GM19193 (cell line): ENCODE data around the gene CENPC.

Experiments
- POLR2A ChIP-seq: IDR thresholded peaks from 4 replicates; pipeline ENCODE4 v1.6.1; 2011; ENCODE audit not compliant: insufficient read depth, insufficient read length; ENCODE audit errors: extremely low read depth

CENPC gene

DNA sequence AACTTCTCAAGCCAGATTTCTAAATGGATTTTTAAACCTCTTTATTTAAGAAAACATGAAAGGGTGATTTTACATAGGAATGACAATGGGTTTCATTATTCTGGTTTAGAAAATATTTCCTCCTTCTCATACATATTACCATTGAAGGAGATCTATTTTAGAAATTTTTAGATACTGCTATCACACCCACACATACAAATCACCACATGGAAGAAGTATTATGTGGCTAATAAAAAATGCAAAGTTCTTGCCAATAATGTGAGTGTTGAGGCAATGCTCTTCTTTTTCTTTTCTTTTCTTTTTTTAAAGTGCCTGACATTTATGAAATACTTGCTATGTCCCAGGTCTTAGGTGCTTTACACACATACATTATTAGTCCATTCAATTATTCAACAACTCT is 20.0 kb upstream of the CENPC start:
- TF ChIP-seq POLR2A = no peak

DNA sequence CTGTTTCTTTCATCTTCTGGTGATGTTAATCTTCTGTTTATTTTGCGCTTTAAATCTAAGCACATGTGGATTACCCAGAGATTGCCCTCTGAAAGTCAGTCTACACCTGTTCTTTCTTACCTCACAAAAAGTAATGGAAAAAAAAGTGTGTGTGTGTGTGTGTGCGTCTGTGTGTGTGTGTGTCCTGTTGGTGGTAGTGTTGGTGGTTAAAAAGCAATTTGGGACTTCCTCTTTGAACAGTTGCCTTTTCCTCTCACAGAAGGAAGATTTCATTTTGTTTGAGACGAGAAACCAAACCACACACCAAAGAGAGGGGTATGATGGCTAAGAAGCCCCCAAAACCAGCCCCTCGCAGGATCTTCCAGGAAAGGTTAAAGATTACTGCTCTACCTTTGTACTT is 13.2 kb upstream of the CENPC start, which contains the start of gene STAP1:
Gene STAP1 (plus strand): TSS at position 235 of the 400 bp plus-strand sequence. CDS start 83 bp downstream, at position 318.
- peak; percentile 30 for TF ChIP-seq POLR2A

- TF ChIP-seq POLR2A = no peak
Observed at GRCh38 chr4:67556436-67556835, 11.1 kb upstream of the CENPC start.

- no peak for TF ChIP-seq POLR2A
Observed at GRCh38 chr4:67555447-67555846, 10.1 kb upstream of the CENPC start.

- TF ChIP-seq POLR2A = no peak
Observed at GRCh38 chr4:67554096-67554495, 8.8 kb upstream of the CENPC start.

GRCh38 chr4:67550857-67551256 is 5.6 kb upstream of the CENPC start:
- TF ChIP-seq POLR2A = no peak

DNA sequence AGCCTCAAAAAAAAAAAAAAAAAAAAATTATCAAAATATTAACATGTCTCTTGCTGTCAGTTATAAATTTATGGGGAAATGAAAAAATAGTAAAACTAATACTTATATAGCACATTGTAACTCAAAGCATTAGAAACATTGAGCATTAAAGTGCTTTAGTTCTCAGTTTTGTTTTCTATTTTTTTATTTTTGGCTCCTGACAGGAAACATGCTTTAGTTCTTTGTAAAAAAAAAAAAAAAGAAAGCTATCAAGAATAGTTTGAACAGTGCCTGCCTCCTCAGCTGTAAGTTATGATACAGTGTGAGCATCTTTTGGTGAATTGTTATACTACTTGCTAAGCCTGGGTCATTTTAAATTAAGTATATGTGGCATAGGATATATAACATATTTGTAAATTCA is 5.1 kb upstream of the CENPC start:
- no peak for TF ChIP-seq POLR2A

- TF ChIP-seq POLR2A = no peak
Observed at GRCh38 chr4:67549123-67549522, 3.8 kb upstream of the CENPC start.

DNA sequence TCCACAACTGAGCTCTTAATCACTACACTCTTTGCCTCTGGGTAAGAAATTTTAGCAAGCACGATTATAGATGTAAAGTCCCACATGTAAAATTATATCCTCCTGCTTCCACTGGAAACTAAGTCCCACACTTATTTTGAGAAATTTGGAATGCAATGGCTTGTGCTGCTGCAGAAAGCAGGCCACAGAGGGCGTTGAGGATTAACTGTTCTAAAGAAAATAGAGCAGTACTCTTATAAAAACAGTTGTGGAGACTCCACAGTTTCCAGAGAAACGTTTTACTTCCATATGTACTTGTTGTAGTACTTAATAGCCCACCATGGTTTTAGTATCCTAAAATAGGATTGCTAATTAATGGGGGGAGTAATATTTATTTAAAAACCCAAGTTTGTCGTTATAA is 1.7 kb upstream of the CENPC start:
- TF ChIP-seq POLR2A = no peak

- TF ChIP-seq POLR2A = no peak
Observed at GRCh38 chr4:67546004-67546356, 677 bp upstream of the CENPC start.

DNA sequence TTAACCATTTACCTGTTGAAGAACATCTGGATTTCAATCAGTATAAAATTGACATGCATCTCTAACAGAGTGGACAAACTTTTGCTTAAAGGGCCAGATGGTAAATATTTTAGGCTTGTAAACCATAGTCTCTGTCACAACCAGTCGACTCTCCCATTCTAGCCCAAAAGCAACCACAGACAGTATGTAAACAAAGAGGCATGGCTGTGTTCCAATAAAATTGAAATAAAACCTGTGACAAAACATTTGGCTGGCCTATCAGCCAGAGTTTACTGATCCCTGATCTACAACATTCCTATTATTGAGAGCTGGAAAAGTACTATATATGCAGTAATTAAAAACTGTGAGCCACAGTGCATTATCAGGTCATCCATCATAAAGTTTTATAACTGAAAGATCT is 3.2 kb downstream of the CENPC start:
- TF ChIP-seq POLR2A = no peak

DNA sequence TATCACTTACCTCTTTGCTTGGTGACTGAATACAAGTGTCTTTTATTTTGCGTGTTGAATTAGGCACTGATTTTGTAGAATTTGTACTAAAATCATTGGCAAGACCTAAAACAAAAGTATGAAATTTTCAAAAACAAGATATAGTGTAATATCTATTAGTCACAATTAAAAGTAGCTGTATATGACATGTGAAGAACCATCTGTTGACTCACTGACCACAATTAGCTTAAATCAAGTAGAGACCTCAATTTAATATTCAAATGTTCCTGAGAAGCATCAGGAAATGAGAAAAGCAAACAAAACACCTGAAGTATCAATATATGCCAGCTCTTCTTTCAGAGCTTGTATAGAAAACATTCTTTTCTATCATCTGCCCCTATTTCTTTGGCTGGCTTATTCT is 5.5 kb downstream of the CENPC start:
- TF ChIP-seq POLR2A = no peak

DNA sequence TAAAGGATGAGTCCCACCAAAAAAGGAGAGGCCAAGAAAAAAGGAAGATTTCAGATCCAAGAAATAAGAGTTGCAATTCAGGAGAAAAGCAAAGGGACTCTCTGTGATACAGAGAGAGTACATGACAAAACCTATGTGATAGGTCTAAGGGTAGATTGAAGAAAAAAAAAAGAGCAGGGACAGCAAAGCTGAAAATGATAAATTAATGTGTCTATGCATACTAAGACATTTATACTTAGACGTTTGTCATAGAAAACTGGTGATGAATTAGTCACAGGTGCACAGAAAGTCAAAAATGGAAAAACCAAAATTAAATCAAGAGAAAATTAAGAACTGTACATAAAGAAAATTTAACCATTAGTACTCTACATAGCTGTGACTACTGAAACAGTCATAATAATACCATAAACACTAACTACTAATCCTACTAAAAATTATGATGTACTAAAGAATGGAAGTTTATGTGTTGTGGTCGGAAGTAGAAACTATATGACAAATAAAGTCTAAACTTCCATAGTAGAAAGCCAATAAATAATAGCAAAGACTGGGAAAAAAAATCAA is 9.9 kb downstream of the CENPC start:
- TF ChIP-seq POLR2A = no peak

- TF ChIP-seq POLR2A = no peak
Observed at GRCh38 chr4:67533112-67533511, 12.2 kb downstream of the CENPC start.

GRCh38 chr4:67531379-67531962 is 13.8 kb downstream of the CENPC start:
- TF ChIP-seq POLR2A = no peak

- TF ChIP-seq POLR2A = no peak
Observed at GRCh38 chr4:67522851-67523671, 22.2 kb downstream of the CENPC start.
